HS-27A (cell line): ENCODE measurements around the gene FAM200C.
"Not testable (repeated sequence)": the region's sequence is repeated elsewhere in the genome, so short reads cannot be mapped to it uniquely, and the experiment has no call there.

ENCODE experiments used
- DNase-seq: peaks from one replicate; pipeline ENCODE4 v3.0.0-alpha.2; 2012; ENCODE audit warnings: low read depth, missing footprints

FAM200C gene

GRCh38 chr5:160399402-160400353, at the start of gene FAM200C:
Gene FAM200C (minus strand): TSS chr5:160400054. CDS start chr5:160395490, 4,564 bp downstream.
- DNase-seq, result peak; percentile 65

DNA sequence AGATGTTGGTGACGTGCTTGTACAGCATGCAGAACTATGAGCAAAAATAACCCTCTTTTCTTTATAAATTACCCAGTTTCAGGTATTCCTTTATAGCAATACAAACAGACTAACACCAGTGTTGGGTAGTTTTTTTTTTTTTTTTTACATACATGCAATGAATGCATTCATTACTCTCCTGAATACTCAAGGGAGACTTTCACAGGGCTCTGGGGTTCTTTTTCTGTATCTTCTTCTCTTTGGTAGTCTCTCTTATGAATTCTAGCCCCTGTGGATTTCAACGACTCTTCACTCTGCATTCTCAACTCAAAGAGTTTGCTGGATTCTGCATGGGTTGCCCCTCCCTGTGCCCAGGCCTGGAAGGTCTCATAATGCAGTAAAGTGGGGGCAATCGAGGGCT, 49.6 kb upstream of the FAM200C start:
- DNase-seq, result no peak

- DNase-seq, result no peak
These were observed 49.0 kb upstream of the FAM200C start for GRCh38 chr5:160448886-160449285.

DNA sequence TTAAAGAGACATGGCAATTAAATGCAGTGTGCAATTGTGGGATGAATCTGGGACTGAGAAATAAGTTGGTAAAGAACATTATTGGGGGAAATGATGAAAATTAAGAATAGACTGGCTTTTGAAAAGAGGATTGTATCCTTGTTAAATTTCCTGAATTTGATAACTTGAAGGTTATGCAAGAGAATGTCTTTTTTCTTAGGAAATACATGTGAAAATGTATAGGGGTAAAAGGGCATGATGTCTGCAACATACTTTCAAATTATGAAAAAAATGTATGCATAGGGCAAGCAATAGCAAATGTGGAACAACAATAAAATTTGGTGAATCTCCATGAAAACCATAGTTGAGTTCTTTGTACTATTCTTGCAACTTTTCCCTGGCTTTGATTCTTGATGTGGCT, 45.9 kb upstream of the FAM200C start:
- no peak for DNase-seq

DNA sequence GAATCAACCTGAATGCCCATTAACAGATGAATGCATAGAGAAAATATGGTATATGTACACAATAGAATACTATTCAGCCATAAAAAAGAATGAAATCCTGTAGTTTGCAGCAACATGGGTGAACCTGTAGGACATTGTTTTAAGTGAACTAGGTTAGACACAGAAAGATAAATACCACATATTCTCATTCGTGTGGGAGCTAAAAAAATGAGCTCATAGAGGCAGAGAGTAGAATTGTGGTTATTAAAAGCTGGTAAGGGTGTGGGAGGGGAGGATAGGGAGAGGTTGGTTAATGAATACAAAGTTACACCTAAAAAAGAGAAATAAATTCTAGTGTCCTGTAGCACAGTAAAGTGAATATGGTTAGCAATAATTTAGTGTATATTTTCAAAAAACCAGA, 45.3 kb upstream of the FAM200C start:
- no peak for DNase-seq

GRCh38 chr5:160444407-160444806, 44.6 kb upstream of the FAM200C start:
- DNase-seq, result no peak

- no peak for DNase-seq
These were observed 43.1 kb upstream of the FAM200C start for GRCh38 chr5:160442824-160443431.

GRCh38 chr5:160441311-160441781, 41.5 kb upstream of the FAM200C start:
- DNase-seq, result no peak

GRCh38 chr5:160439205-160439600, 39.3 kb upstream of the FAM200C start:
- no peak for DNase-seq

- no peak for DNase-seq
These were observed 38.7 kb upstream of the FAM200C start for GRCh38 chr5:160438316-160439204.

- no peak for DNase-seq
These were observed 37.4 kb upstream of the FAM200C start for GRCh38 chr5:160437271-160437670.

DNA sequence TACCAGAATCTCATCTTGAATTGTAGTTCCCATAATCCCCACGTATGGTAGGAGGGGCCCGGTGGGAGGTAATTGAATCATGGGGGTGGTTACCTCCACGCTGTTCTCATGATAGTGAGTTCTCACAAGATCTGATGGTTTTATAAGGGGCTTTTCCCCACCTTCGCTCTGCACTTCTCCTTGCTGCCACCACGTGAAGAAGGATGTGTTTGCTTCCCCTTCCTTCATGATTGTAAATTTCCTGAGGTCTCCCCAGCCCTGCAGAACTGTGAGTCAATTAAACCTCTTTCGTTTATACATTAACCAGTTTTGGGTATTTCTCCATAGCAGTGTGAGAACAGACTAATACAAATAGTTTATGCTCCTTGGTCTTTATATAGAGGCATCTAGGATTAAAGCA, 36.8 kb upstream of the FAM200C start:
- not testable (repeated sequence) for DNase-seq

GRCh38 chr5:160436017-160436416, 36.2 kb upstream of the FAM200C start:
- no peak for DNase-seq

- DNase-seq, result no peak
These were observed 35.7 kb upstream of the FAM200C start for GRCh38 chr5:160435532-160435931.

DNA sequence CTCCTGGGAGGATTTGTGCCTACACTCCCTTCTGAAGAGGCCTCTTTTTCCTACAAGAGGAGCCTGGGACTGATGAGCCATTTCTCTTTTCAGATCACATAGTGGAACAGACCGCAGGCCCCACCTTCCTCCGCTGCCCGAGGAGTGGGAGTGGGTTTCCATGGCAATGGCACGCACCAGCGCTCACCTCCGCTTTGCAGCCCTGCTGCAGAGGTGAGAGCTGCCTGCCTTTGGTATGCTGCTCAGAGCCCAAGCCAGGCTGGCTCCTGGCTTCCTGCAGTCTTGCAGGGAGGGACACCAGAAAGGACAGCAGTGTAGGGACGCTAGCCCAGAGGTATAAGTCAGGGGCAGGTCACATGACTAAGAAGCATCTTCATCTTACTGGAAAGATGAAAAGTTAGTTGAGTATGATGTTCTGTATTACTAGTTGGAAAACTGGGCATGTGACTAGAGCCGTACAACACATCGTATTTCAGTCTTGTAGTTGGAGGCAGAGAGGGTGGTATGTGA, 34.2 kb upstream of the FAM200C start:
- no peak for DNase-seq

DNA sequence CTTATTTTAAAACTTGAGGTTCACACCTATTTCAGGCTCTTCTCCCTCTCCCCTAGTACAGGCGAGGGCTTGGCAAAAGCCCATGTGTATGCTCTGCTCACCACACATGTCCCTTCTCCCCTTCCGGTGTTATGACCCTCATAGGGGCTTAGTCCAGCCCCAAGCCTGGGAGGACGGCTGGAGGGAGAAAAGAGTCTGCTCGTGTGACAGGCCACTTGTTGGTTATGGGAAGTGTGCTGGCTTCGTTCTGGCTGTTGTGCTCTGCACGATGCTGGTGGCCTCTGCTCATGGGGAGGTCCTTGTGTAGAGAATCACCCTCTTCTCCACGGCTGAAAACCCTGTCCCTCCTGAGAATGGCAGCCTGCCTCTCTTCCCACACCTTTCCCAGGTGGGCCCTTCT, 32.9 kb upstream of the FAM200C start:
- DNase-seq, result no peak

- no peak for DNase-seq
These were observed 32.3 kb upstream of the FAM200C start for GRCh38 chr5:160432196-160432595.

GRCh38 chr5:160427607-160428006, 27.8 kb upstream of the FAM200C start:
- no peak for DNase-seq

DNA sequence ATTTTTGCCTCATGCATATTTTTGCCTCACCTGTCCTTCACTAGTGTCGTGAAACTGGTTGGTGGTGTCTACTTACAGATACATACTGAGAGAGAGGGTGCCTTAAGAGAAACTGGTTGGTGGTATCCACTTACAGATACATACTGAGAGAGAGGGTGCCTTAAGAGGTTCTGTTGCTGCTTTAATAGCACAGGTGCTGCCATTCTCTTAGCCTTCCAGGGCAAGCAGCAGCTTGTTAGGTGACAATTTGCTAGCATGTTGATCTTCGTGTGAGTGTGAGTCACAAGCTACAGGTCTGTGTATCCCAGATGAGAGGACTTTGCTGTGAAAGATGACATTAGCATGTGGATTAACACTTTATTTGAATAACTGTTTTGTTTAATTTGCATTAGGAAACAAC, 23.2 kb upstream of the FAM200C start:
- no peak for DNase-seq

DNA sequence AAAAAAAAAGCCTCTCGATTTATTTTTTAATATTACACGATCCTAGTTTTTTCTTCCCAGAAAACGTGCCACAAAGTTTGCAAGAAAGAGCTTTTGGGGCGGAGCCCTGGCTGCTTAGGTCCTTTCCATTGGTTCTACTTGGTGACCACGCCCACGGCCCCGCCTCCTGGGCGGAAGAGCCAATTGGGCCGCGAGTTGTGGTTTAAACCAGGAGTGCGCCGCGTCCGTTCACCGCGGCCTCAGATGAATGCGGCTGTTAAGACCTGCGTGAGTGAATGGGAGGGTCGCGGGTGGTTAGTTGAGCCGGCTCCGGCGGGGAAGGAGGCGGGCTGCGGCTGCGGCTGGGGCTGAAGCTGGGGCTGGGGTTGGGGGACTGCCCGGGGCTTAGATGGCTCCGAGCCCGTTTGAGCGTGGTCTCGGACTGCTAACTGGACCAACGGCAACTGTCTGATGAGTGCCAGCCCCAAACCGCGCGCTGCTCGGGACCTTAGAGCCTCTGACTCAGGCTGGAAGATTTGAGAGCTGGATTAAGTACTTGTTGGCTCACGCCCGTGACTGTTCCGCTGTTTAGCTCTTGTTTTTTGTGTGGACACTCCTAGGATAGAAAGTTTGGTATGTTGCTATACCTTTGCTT, 21.9 kb upstream of the FAM200C start, which contains the start of gene PTTG1:
Gene PTTG1 (plus strand): TSS at position 231 of the 634 bp plus-strand sequence. CDS start 458 bp downstream, outside the sequence.
- DNase-seq, result peak; percentile 76

- DNase-seq, result no peak
These were observed 20.4 kb upstream of the FAM200C start for GRCh38 chr5:160420331-160420610.
